Endothelial cell of hepatic sinusoid (primary cell): ENCODE measurements around the gene MLLT1.

Experiments
- in situ Hi-C: cut with HindIII; loops from 2 replicates; pipeline ENCODE4 v1.10.0; 2017; ENCODE audit warnings: low sequenced_read_pairs

Gene MLLT1

DNA sequence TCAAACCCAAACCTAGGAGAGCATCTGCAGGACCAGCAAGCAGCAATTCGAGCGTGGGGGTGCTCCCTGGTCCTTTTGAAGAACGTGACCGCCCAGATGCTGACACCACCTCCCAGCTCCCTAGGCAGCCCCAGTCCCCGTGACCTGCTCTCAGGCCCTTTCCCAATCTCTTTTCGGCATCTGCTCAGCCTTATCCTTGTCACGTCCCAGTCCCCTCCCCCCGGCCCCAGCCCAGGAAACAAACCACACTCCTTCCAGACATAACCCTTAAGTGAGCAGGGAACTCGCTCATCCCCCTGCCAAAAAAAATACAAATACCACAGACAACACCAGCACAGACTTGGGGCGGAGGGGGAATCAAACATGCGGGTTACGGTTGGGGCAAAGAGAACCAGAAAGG, 3.3 kb downstream of the MLLT1 start:
- in situ Hi-C loops: loop anchor here (10.0 kb wide), 1 partner anchor 58 kb away; the partner anchor contains the start of gene ACER1

DNA sequence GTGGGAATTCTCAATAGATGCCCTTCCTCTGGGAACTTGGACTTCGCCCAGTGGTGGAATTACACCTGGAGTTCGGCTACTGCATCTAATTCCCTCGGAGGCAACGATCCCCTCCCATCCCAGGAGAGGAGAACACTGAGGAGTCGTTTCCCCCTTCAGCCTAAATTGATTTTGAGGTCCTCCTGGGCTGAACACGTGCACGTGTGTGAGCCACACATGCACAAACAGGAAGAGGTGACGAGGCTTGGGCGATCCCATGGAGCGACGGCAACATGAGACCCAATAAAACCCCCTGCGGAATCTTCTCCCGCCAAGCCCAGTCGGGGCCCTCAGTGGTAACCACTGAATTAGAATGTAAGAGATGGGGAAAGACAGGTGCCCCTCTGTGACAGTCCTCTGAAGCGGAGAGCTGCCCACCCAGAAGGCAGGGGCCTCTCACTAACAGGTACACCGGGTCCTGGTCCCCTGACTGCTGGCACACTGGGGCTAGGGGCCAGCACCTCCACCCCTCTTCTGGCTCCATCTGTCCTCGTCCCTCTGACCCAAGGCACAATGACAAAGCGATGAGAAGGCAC, 4.5 kb downstream of the MLLT1 start:
- in situ Hi-C loops: loop anchor here (10.0 kb wide), 1 partner anchor 60 kb away; the partner anchor contains the start of gene ACER1

DNA sequence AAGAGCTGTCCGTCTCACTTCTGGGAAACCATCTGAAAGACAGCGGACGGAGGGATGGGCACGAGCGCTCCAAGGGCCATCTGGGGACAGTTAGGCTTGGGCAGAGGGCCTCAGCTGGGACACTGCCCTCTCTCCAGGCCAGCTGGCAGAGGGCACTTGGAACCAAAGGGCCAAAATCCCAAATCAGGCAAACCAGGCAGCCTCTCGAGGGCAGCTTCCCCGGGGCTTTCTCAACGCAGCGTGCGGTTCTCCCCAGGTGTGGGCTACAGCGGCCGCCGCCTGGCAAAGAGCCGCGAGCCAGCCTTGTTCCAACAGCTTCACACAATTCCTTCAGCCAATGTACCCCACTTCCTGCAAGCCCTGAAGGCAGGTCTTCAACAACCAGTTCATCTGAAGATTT, 5.0 kb downstream of the MLLT1 start:
- in situ Hi-C loops: loop anchor here (5.0 to 10.0 kb wide), 2 partner anchors 37 to 60 kb away; partner anchors contain the start of gene ACER1

DNA sequence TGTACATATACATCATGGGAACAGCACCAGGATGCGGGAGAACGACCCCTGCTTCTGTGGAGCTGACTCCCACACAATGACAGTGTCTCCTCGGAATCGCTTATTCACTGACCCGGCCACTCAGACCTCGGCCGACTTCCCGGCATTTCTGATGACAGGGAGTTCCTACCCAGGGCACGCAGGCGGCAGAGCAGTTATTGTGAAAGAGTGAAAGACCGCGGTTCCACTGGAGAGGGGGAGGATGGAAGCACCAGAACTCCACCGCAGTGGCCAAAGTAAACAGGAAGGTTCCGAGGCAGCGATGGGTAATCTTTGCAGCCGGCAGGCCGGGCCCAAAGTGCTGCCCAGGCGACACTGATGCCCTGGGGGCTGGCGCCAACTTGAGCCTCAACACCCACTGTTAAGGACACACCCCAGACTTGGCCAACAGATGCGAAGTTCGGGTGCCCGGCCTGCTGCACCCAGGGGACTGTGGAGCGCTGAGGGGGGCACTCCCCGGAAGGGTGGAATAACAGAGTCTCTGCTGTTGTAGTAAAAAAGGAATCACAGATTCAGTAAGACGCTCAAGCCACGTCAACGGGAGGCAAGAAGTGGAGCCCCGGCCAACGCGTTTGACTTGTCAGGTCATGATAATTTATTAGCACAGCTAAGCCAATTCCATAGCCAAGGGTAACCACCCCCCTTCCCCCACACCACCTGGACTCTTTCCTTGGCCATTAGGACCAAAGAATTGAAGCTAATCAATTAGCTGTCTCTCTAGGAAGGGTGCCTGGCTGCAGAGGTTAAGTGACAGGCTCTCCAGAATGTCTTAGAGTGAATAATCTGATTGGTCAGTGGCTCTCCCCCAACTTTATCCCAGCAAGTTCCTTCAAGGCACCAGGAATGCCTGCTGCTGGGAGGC, 5.8 kb downstream of the MLLT1 start:
- in situ Hi-C loops: loop anchor here (5.0 to 10.0 kb wide), 2 partner anchors 37 to 61 kb away; partner anchors contain the start of gene ACER1

DNA sequence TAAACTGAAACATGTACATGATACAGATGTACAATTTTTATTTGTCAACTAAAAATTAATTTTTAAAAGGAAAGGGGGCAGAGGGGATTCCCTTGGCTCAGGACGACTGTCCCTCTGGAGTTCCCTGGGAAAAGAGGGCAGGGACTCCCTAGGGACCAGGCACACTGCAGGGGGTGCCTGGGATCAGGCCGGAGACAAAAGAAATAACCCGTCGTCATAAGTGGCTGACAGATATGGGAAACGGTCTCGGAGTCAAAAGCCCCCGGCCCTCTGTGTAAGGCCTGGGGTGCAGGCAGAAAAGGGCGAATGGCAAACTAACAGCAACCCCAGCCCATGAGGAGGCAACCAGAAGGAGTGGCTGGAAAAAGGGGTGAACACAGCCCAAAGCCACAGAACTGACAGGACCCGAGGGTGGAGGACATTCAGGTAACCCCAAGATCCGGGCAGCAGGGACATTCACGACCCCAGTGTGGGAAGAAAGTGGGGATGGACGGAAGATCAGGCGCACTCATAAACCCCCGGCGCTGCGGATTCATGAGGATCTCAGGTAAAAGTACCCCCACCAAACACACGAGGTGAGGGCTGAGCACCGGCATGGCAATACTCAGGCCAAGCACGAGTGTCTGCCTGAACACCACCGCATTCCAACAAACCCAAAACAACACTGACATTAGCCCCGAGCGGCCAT, 6.7 kb downstream of the MLLT1 start:
- in situ Hi-C loops: loop anchor here (5.0 to 10.0 kb wide), 2 partner anchors 36 to 62 kb away; partner anchors contain the start of gene ACER1

DNA sequence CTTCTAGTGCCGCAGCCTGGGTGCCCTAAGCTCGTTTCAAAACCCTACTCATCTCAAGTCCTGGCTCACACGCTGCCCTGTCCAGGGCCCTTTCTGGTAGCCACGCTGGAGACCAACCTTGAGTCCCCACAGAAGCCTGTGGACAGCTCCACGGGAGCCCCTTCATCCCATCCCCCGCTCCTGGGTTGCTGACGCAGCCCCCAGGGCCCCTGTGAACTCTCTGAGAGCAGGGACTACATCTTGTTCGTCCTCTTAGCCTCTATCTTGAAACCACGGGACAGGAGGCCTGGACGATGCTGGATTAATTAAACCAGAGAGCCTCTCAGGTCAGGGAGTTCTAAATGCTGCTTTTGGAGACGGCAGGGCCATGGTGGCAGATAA, 7.4 kb downstream of the MLLT1 start:
- in situ Hi-C loops: loop anchor here (5.0 to 10.0 kb wide), 2 partner anchors 35 to 62 kb away; partner anchors contain the start of gene ACER1

DNA sequence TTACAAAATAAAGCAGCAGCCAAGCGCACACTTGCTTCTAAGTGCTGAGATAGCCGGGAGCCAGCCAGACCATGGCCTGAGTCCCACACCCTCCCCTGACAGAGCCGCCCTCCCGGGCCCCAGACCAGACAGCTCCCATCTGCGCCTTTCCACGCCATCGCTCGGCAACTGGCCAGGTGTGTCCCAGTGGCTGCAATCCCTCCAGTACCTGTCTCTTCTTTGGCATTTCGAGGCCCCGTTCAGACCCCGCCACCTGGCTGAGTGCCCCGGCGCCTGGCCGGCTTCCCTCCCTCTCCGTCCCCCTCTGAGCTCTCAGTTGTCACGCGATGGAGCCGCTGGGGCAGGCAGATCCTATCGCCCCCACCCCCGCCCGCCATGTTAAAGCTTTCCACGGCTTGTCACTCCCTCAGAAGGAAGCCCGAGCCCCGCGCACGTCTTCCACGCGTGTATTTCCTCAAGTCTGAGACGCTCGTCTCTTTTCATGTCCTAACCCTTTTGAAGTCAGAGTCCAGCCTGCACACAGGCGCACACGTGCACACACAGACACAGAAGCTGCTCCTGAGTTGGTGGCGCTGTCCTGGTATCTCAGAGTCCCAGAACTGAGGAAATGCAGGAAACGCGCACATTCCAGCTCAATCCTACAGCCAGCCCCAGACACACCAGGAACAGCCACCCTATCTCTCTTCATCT, 7.9 kb downstream of the MLLT1 start:
- in situ Hi-C loops: loop anchor here (5.0 to 10.0 kb wide), 2 partner anchors 35 to 63 kb away; partner anchors contain the start of gene ACER1

DNA sequence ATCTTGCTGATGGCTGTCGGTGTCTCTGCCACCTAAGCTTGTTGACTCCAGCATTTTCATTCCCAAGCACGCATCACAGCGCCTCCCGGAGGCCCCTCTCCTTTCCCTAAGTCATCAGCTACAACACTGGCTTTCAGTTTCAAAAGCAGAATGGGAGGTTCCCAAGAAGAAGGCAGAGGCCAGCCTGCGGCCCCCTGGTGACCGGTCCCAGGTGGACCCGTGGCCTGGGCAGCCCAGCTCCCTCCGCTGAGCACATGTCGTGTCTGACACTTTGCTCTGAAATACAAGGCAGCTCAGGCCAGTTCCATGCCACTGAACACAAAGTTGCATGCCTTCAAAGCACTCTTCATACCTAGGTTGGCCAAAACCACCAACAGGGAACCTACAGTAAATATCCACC, 8.5 kb downstream of the MLLT1 start:
- in situ Hi-C loops: loop anchor here (5.0 to 10.0 kb wide), 2 partner anchors 34 to 64 kb away; partner anchors contain the start of gene ACER1

DNA sequence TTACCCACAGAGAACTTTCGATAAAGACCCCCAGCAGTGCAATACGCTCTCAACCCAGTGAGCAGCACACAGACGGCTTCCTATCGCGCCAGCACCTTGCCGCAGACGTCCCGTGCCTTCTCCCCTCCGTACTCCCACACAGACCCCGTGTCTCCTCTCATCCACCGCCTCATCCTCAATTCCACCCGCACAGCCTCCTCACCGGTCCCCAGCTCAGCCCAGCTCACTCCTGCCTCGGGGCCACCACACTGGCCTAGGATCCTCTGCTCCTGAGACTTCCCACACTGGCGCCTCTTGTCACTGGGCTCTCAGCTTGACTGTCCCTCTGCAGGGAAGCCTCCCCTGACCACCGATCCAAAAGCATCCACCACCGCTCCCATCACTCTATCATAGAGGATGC, 9.0 kb downstream of the MLLT1 start:
- in situ Hi-C loops: loop anchor here (5.0 to 10.0 kb wide), 2 partner anchors 34 to 64 kb away; partner anchors contain the start of gene ACER1

DNA sequence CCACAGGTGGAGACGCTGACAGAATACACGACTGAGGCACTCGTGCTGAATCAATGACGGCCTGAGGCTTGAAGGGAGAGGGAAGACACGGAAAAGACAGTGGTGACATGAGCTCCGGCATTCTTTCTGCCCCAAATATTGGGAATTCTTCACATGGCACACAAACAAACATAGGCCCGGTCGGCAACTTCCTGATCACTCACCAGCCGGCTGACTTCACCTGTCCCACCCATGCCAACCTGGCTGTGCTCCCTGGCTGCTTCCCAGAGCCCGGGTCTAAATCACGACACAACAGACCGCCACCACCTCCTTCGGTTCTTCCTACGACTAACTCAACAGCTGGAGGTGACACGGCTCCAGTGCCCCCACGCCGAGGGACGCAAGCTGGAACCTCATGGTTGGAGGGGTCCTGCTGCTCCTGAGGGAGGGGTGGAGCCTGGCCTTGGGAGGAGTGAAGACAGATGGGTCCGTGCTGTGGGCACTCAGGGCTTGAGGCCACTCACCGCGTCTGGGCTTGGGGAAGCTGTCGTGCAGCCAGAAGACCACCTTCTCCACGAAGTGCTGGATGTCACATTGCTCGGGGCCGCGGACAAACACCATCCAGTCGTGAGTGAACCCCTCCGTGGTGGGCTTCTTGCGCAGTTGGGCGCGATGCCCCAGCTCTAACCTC, 9.6 kb downstream of the MLLT1 start:
- in situ Hi-C loops: loop anchor here (5.0 to 10.0 kb wide), 2 partner anchors 33 to 65 kb away; partner anchors contain the start of gene ACER1

DNA sequence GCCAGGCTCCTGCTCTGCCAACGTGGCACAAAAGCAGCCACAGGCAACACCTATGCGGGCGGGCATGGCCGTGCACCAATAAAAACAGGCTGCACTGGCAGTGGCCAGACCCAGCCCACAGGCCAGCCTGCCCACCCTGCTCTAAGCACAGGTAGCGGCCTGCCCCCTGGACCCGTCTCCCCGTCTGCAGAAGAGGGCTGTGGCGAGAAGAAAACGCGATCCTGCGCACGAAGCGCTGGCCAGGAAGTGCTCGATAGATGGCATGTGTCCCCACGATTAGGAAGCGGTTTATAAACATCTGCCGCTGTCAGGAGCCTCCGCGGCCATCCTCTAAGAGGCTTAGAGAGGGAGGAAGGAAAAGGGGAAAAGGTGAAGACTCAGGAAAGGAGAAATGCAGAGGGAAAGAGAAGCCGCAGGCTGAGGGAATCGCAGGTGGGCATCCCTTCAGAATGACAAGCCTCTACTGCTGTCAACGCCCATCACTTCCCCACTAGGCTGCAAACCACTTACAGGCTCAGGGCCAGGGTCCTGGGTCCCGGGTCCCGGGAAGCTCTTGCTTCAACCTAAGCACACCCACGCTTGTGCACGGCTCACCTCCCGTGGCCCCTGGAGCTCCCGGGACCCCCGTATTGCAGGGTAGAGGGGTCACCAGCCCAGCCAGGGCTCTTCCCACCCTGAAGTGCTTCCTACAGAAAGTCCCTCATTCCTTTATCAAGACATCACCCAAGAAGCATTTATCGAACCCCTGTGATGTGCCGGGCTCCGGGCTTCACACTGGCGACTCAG, 10.5 kb downstream of the MLLT1 start:
- in situ Hi-C loops: no loop called here

DNA sequence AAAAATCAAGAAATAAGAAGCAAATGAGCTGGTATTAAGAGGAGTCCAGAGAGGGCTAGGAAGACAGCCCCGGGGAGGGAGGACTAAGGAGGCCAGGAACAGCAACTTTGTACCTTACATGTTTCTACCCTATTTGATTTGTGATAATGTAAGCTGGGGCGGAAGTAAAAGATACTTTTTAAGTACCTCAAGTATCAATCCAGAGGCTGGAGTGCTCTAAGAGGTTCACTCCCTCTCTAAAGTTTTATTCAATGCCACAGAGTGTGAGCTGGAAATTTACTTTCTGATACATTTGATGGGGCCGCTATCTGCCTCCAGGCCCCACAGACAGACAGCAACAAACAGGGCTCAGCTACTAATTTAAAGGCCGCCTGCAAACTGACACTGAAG, 11.4 kb downstream of the MLLT1 start:
- in situ Hi-C loops: no loop called here

DNA sequence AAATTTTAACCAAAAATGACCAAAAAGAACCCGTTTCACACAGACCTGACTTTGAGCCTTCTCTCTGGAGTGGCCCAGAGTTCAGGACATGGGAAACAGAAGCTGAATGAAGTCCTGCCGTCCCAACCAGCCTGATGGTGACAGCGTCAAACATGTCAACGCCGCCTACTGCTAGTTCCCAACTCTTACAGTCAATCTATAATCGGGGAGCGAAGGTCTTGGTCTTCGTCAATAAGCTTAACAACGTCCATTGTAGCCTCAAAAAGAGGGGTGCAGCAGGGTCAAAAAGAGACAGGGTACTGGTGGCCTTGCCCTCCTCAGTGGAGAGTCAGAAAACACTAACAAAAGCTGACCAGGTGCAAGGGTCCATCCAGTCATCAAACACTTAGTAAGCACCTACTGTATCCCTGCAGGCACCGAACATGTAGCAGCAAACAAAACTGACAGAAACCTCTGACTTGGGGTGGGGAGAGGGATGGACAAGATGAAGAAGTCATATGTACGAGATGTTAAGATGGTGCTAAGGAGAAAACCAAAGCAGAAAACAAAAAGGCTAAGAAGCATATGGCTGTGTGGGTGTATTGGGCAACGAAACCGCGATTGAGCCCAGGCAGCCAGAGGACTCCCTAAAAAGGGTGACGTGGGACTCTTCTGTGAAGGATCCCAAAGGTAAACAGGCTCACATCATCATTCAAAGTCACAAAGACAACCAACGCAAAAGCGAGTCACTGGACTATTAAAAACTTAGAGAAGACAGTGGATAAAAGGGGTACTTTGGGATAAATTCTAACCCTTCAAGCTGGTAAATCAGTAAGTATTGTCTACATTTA, 12.0 kb downstream of the MLLT1 start:
- in situ Hi-C loops: no loop called here

DNA sequence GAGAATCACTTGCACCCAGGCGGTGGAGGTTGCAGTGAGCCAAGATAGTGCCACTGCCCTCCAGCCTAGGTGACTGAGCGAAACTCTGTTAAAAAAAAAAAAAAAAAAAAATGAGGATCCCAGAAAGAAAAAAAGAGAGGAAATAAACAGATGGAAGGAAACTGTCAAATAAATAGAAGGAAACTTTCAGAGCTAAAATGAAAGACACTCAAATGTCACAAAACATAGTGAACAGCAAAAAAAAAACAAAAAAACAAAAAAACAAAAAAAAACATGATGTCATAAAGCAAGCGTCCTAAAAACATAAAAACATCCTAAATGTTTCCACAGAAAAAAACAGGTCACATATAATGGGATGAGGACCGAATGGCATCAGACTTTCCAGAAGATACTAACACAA, 15.0 kb downstream of the MLLT1 start:
- in situ Hi-C loops: no loop called here

DNA sequence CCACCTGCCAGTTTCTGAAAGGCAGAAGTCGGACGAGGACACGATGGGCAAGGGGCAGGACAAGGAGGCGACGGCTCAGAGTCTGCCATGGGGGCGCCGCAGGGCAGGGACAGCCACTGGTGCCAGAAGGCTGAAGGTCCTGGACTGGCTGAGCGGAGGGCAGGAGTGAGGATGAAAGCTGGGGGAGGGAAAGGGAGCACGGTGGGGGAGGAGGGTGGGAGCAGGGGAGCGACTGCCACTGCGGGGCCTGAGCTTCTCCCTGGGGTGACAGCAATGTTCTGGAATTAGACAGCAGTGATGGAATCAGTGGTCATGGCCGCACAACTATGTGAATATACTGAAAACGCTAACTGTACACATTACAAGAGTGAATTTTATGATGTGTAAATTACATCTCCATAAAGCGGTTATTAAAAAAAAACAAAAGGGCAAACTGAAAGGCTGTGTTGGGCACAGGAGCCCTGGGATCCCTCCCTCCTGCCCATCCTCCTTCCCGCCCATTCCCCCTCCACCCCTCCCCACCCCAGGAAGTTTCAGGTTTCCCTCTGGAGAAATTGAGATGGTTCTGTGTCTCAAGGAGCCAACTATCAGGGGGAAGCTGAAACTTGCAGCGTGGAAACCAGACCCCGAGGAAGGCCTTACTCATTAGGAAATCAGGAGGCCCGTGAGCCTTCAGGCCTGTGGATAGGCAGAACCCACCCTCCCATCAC, 15.9 kb downstream of the MLLT1 start:
- in situ Hi-C loops: no loop called here

DNA sequence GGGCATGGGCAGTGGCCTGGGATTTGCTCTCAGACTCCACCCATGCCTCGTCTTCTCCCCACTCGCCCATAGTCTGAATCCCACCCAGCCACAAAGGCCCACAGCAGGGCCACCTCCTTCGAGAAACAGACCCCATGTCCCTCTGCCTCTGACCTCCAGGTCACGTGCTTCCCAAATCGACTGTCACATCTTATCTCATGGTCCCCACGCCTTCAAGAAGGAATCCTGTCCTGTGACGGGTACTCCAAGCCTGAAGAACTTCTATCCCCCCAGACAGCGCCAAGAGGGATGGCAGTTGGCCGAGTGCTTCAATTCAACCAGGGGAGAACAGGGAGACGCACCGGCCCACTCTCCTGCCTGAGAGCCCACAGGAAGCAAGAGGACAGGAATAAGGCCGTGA, 16.5 kb downstream of the MLLT1 start:
- in situ Hi-C loops: no loop called here

DNA sequence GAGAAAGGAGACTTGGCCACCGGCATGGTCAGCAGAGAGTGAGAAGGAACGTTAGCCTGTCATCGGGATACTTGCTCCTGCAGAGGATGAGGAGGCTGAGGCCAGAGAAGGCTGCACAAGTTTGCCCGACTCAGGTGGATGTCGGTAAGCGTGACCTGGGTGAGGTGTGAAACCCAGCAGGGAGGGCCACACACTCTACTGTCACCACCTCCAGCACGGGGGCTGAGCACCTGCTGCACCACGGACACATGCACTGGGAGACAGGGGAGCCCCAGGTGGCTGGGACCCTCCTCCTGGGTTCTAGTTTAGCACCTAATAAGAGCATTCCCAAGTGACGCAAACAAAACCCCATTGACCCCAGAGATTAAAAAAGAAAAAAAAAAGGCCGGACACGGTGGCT, 17.3 kb downstream of the MLLT1 start:
- in situ Hi-C loops: no loop called here

DNA sequence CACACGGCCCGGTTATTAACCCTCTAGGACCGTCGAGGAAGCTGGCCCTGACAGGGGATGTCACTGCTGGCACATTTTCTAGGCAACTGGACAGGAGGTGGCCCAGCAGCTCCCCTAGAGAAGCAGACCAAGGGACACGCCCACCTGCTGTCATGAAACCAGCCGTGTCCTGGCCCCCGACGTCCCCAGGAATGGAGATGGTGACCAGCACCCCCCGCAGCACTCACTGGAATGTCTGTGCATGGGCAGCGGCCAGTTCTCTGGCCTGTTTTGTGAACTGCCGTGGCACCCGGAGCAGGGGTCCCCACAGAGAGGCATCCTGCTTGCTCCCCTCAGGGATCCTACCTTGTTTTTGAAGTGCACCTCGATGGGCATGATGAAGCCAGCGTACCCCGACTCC, 17.9 kb downstream of the MLLT1 start:
- in situ Hi-C loops: no loop called here
